Uterus (tissue), 2 donors: ENCODE data around the gene ARHGAP12.

ENCODE experiments used
- POLR2A ChIP-seq, 2 donors: fragments of 450-650 bp; IDR thresholded peaks; one replicate each; pipeline ENCODE4 v1.6.1; 2016; ENCODE audit warnings: antibody characterized with exemption in 2 of 2, mild to moderate bottlenecking in 1 of 2, moderate library complexity in 1 of 2
- TF ChIP-seq, protein P1 (sequence below), 4 experiments: fragments of 200-600 bp in 2 of 4; fragments of 450-650 bp in 2 of 4; sonication (generic) in 2 of 4; IDR thresholded peaks; one replicate each; pipeline ENCODE4 v1.5.1; 2016 to 2019; ENCODE audit warnings: antibody characterized with exemption in 4 of 4, mild to moderate bottlenecking in 2 of 4, moderate library complexity in 1 of 4

DNA sequence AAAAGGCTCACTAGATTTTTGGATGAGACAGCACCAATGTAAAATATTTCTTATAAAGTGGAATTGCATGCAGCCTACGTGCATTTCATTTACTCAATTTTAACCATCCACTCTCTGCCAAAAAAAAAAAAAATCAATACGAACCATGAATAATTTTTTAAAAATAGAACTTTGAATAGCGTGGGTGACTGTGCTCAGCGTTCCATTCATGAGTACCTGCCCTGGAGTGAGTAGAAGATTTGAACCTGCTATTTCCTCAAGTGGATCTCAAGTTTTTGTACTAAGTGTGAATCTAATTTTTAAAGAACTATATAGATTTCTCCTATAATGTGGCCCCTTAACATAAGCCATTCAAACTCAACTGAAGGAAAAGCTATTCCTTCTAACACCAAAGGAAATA, 105.3 kb downstream of the ARHGAP12 start:
- no peak for TF ChIP-seq POLR2A (IDR thresholded peaks at IDR 0.05)
- TF ChIP-seq, protein P1, sequence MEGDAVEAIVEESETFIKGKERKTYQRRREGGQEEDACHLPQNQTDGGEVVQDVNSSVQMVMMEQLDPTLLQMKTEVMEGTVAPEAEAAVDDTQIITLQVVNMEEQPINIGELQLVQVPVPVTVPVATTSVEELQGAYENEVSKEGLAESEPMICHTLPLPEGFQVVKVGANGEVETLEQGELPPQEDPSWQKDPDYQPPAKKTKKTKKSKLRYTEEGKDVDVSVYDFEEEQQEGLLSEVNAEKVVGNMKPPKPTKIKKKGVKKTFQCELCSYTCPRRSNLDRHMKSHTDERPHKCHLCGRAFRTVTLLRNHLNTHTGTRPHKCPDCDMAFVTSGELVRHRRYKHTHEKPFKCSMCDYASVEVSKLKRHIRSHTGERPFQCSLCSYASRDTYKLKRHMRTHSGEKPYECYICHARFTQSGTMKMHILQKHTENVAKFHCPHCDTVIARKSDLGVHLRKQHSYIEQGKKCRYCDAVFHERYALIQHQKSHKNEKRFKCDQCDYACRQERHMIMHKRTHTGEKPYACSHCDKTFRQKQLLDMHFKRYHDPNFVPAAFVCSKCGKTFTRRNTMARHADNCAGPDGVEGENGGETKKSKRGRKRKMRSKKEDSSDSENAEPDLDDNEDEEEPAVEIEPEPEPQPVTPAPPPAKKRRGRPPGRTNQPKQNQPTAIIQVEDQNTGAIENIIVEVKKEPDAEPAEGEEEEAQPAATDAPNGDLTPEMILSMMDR (IDR thresholded peaks at IDR 0.05): no peak
